Fibroblast of upper back skin (primary cell): ENCODE results near the gene CCDC88C.
"Not testable (repeated sequence)": the region's sequence is repeated elsewhere in the genome, so short reads cannot be mapped to it uniquely, and the experiment has no call there.

ENCODE experiments used
- DNase-seq: peaks from one replicate; pipeline ENCODE4 v3.0.0-alpha.2; 2013

The CCDC88C gene

GRCh38 chr14:91284791-91285548 lies 132.7 kb downstream of the CCDC88C start:
- DNase-seq, result peak; percentile 37

- peak; percentile 82 for DNase-seq
Observed at GRCh38 chr14:91284146-91284790, 133.4 kb downstream of the CCDC88C start.

GRCh38 chr14:91283666-91284065 lies 134.0 kb downstream of the CCDC88C start:
- DNase-seq, result peak; percentile 17

GRCh38 chr14:91282954-91283645 lies 134.5 kb downstream of the CCDC88C start:
- no peak for DNase-seq

- DNase-seq, result no peak
Observed at GRCh38 chr14:91281346-91281745, 136.3 kb downstream of the CCDC88C start.

GRCh38 chr14:91280129-91280528 lies 137.5 kb downstream of the CCDC88C start:
- DNase-seq, result no peak

GRCh38 chr14:91279354-91279753 lies 138.3 kb downstream of the CCDC88C start:
- no peak for DNase-seq

GRCh38 chr14:91278383-91278715 lies 139.3 kb downstream of the CCDC88C start:
- no peak for DNase-seq

GRCh38 chr14:91277546-91278382 lies 139.9 kb downstream of the CCDC88C start:
- no peak for DNase-seq

- no peak for DNase-seq
Observed at GRCh38 chr14:91274796-91275195, 142.8 kb downstream of the CCDC88C start.

- no peak for DNase-seq
Observed at GRCh38 chr14:91273885-91274273, 143.7 kb downstream of the CCDC88C start.

- DNase-seq, result no peak
Observed at GRCh38 chr14:91273273-91273884, 144.2 kb downstream of the CCDC88C start.

GRCh38 chr14:91272341-91273272 lies 145.0 kb downstream of the CCDC88C start:
- DNase-seq, result no peak

GRCh38 chr14:91271639-91272038 lies 146.0 kb downstream of the CCDC88C start:
- DNase-seq, result no peak

GRCh38 chr14:91270619-91271018 lies 147.0 kb downstream of the CCDC88C start:
- DNase-seq, result no peak

- DNase-seq, result no peak
Observed at GRCh38 chr14:91270188-91270587, 147.4 kb downstream of the CCDC88C start.

- DNase-seq, result no peak
Observed at GRCh38 chr14:91269076-91269991, 148.3 kb downstream of the CCDC88C start.

- no peak for DNase-seq
Observed at GRCh38 chr14:91267965-91268437, 149.6 kb downstream of the CCDC88C start.

- DNase-seq, result not testable (repeated sequence)
Observed at GRCh38 chr14:91266276-91266675, 151.3 kb downstream of the CCDC88C start.

GRCh38 chr14:91265404-91265803 lies 152.2 kb downstream of the CCDC88C start:
- no peak for DNase-seq
